ENCODE measurements around the gene BICC1. TPM values are rescaled to one million over a fixed set of nuclear protein-coding genes. Genes with fewer than 3 reads are reported as not detected.

Gene BICC1
- total and polyA plus RNA-seq, 4 donors, result 0.82 to 6.1 (median 4.5) TPM

DNA sequence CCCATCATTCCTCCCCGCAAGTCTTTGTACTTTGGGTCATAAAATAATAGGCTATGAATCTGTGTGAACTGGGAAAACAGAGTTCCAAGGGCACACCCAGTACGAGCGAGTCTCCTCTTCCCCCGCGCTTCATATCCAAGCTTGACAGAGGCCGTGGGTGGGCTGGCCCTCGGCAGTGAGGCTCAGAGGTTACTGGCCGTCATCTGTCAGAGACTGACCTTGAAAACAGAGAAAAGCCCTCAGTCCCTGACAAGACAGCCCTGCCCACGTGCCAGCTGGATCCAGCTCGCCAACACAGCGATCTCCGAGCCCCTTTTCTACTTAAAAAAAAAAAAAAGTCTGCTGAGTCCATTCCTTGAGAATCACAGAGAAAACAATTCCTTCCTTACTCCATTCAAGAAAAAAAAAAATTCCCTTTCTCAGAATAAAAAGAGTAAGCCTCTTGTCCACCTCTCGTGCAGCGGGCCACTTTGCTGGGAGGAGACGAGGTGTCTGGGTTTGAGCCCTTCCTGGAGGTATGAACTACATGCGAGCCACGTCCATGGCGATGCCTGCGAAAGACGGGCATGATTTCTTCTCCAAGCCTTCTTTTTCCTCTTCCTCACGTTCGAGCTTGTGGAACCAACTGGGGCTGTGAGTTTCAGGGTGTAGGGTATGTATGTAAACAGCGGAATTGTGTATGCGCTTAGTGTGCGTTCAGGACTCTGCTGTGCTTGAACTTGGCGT lies 744 bp upstream of the BICC1 start:
- 11% methylated on average over 26 of the region's 26 CpGs for WGBS
- H3K27ac ChIP-seq (ENCODE audit: low read depth in 1 of 2, low read length in 2 of 2), result peak overlapping the region; percentile 42 to 51
- H3K9me3 ChIP-seq (ENCODE audit: control insufficient read depth in 4 of 4, low read length in 3 of 4), result no peaks in the 10 kb centered on the region
- peak; percentile 38 for DNase-seq (ENCODE audit: low spot score)
- peaks cover 9 to 22% (median 17%) of the 10 kb centered on the region in 4 donors for H3K4me1 ChIP-seq (ENCODE audit: control insufficient read depth in 4 of 4, insufficient read depth in 4 of 4, low read length in 3 of 4)
- H3K36me3 ChIP-seq (ENCODE audit: control insufficient read depth in 4 of 4, insufficient read depth in 3 of 4, low read depth in 1 of 4, low read length in 3 of 4), result no peaks in the 10 kb centered on the region
- peaks cover 0 to 16% (median under 1%) of the 10 kb centered on the region in 4 donors for H3K27me3 ChIP-seq (ENCODE audit: control insufficient read depth in 4 of 4, insufficient read depth in 4 of 4, low read length in 3 of 4)
- TF ChIP-seq HNF4G (IDR thresholded peaks at IDR 0.05) (no peak), FOXA1 (IDR thresholded peaks at IDR 0.05) (no peak), SP1 (IDR thresholded peaks at IDR 0.05) (no peak), RAD21 (IDR thresholded peaks at IDR 0.05) (no peak), YY1 (IDR thresholded peaks at IDR 0.05) (no peak), FOXA2 (IDR thresholded peaks at IDR 0.05) (no peak), HNF4A (conservative IDR thresholded peaks at IDR 0.05) (no peak), EGR1 (IDR thresholded peaks at IDR 0.05; ENCODE audit: low read depth in 2 of 2) (no peak), NR2F2 (IDR thresholded peaks at IDR 0.05) (no peak), JUND (IDR thresholded peaks at IDR 0.05) (no peak), RXRA (IDR thresholded peaks at IDR 0.05) (no peak), GABPA (IDR thresholded peaks at IDR 0.05 in 1 of 2, conservative IDR thresholded peaks at IDR 0.05 in 1 of 2) (no peak), TAF1 (conservative IDR thresholded peaks at IDR 0.05) (no peak)
- TF ChIP-seq, protein P1, sequence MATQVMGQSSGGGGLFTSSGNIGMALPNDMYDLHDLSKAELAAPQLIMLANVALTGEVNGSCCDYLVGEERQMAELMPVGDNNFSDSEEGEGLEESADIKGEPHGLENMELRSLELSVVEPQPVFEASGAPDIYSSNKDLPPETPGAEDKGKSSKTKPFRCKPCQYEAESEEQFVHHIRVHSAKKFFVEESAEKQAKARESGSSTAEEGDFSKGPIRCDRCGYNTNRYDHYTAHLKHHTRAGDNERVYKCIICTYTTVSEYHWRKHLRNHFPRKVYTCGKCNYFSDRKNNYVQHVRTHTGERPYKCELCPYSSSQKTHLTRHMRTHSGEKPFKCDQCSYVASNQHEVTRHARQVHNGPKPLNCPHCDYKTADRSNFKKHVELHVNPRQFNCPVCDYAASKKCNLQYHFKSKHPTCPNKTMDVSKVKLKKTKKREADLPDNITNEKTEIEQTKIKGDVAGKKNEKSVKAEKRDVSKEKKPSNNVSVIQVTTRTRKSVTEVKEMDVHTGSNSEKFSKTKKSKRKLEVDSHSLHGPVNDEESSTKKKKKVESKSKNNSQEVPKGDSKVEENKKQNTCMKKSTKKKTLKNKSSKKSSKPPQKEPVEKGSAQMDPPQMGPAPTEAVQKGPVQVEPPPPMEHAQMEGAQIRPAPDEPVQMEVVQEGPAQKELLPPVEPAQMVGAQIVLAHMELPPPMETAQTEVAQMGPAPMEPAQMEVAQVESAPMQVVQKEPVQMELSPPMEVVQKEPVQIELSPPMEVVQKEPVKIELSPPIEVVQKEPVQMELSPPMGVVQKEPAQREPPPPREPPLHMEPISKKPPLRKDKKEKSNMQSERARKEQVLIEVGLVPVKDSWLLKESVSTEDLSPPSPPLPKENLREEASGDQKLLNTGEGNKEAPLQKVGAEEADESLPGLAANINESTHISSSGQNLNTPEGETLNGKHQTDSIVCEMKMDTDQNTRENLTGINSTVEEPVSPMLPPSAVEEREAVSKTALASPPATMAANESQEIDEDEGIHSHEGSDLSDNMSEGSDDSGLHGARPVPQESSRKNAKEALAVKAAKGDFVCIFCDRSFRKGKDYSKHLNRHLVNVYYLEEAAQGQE (IDR thresholded peaks at IDR 0.05), result no peak
- TF ChIP-seq, protein P2, sequence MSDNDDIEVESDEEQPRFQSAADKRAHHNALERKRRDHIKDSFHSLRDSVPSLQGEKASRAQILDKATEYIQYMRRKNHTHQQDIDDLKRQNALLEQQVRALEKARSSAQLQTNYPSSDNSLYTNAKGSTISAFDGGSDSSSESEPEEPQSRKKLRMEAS (IDR thresholded peaks at IDR 0.05), result no peak
- TF ChIP-seq, protein P3, sequence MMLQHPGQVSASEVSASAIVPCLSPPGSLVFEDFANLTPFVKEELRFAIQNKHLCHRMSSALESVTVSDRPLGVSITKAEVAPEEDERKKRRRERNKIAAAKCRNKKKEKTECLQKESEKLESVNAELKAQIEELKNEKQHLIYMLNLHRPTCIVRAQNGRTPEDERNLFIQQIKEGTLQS (IDR thresholded peaks at IDR 0.05), result no peak
- TF ChIP-seq, protein P4, sequence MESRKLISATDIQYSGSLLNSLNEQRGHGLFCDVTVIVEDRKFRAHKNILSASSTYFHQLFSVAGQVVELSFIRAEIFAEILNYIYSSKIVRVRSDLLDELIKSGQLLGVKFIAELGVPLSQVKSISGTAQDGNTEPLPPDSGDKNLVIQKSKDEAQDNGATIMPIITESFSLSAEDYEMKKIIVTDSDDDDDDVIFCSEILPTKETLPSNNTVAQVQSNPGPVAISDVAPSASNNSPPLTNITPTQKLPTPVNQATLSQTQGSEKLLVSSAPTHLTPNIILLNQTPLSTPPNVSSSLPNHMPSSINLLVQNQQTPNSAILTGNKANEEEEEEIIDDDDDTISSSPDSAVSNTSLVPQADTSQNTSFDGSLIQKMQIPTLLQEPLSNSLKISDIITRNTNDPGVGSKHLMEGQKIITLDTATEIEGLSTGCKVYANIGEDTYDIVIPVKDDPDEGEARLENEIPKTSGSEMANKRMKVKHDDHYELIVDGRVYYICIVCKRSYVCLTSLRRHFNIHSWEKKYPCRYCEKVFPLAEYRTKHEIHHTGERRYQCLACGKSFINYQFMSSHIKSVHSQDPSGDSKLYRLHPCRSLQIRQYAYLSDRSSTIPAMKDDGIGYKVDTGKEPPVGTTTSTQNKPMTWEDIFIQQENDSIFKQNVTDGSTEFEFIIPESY (IDR thresholded peaks at IDR 0.05), result no peak
- TF ChIP-seq, protein P5, sequence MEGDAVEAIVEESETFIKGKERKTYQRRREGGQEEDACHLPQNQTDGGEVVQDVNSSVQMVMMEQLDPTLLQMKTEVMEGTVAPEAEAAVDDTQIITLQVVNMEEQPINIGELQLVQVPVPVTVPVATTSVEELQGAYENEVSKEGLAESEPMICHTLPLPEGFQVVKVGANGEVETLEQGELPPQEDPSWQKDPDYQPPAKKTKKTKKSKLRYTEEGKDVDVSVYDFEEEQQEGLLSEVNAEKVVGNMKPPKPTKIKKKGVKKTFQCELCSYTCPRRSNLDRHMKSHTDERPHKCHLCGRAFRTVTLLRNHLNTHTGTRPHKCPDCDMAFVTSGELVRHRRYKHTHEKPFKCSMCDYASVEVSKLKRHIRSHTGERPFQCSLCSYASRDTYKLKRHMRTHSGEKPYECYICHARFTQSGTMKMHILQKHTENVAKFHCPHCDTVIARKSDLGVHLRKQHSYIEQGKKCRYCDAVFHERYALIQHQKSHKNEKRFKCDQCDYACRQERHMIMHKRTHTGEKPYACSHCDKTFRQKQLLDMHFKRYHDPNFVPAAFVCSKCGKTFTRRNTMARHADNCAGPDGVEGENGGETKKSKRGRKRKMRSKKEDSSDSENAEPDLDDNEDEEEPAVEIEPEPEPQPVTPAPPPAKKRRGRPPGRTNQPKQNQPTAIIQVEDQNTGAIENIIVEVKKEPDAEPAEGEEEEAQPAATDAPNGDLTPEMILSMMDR (IDR thresholded peaks at IDR 0.05; ENCODE audit: low read depth, low read length, missing input control), result no peak
- peak overlapping the region; percentile 37 to 78 (median 64) for H3K4me3 ChIP-seq (ENCODE audit: low read depth in 1 of 3, low read length in 3 of 3)
- H3K9ac ChIP-seq (ENCODE audit: low read depth in 1 of 2, low read length in 2 of 2), result peak overlapping the region in 1 of 2 donors; percentile 14

Measured in liver (tissue), 9 donors.